Panc1 (cell line): ENCODE measurements around the gene GMEB2.

Experiments
- CTCF ChIP-seq: fragments of 450-650 bp; IDR thresholded peaks from 2 replicates; pipeline ENCODE4 v1.5.1; 2017; ENCODE audit warnings: mild to moderate bottlenecking
- POLR2AphosphoS5 ChIP-seq: IDR thresholded peaks from 2 replicates; pipeline ENCODE4 v1.6.1; 2012; ENCODE audit warnings: mild to moderate bottlenecking, low read depth, low read length, moderate library complexity

GRCh38 chr20:63596423-63596822, 30.5 kb downstream of the GMEB2 start:
- TF ChIP-seq CTCF (no peak), POLR2AphosphoS5 (no peak)
